PC-3 (cell line): ENCODE data around the gene LCN6. TPM values are rescaled to one million over a fixed set of nuclear protein-coding genes. Genes with fewer than 3 reads are reported as not detected.

Experiments
- ATAC-seq: fragments of 200-7000 bp; cut with Tn5 transposase; 2 replicates; pipeline ENCODE4 v1.9.1; 2020; ENCODE audit warnings: mild to moderate bottlenecking, moderate library complexity
- BruUV-seq: library from RNA; stranded (reverse); fragments of 400-500 nt; replicated peaks from 2 replicates; lab custom pipeline; 2021; lab: Mats Ljungman, UMichigan
- CTCF ChIA-PET: fragments of 300-600 bp; sonication (Branson Sonifier 250); formaldehyde crosslinking; loops from one replicate; lab custom pipeline; 2022; ENCODE audit warnings: antibody characterized with exemption; lab: Charles Lee
- POLR2A ChIA-PET: fragments of 300-600 bp; sonication (Branson Sonifier 250); formaldehyde crosslinking; loops from one replicate; lab custom pipeline; 2022; ENCODE audit warnings: antibody characterized with exemption; ENCODE audit not compliant: unreplicated experiment; lab: Charles Lee
- DNase-seq: peaks from one replicate; pipeline ENCODE4 v3.0.0-alpha.2; 2015
- H2AFZ ChIP-seq: fragments of 300-600 bp; sonication (generic); 2 replicates; pipeline ENCODE4 v1.6.0; 2016; ENCODE audit warnings: antibody characterized with exemption, low read length
- H3F3A ChIP-seq: fragments of 300-600 bp; sonication (generic); one replicate; pipeline ENCODE4 v1.6.0; 2017; ENCODE audit warnings: antibody characterized with exemption, low read length, control low read depth, mild to moderate bottlenecking; ENCODE audit not compliant: unreplicated experiment
- H3K27ac ChIP-seq: fragments of 300-600 bp; sonication (generic); 2 replicates; pipeline ENCODE4 v1.5.1; 2016; ENCODE audit warnings: mild to moderate bottlenecking, low read length
- H3K27me3 ChIP-seq: fragments of 300-600 bp; sonication (generic); 2 replicates; pipeline ENCODE4 v1.6.1; 2016; ENCODE audit warnings: low read length, mixed read lengths
- H3K36me3 ChIP-seq: fragments of 300-600 bp; sonication (generic); 2 replicates; pipeline ENCODE4 v1.6.1; 2016; ENCODE audit warnings: low read depth, mixed run types, low read length, mixed read lengths
- H3K4me1 ChIP-seq: fragments of 300-600 bp; sonication (generic); 2 replicates; pipeline ENCODE4 v1.5.1; 2016; ENCODE audit warnings: low read length; ENCODE audit not compliant: insufficient read depth
- H3K4me2 ChIP-seq: fragments of 300-600 bp; sonication (generic); 2 replicates; pipeline ENCODE4 v1.6.0; 2016; ENCODE audit warnings: low read length
- H3K4me3 ChIP-seq: fragments of 300-600 bp; sonication (generic); 2 replicates; pipeline ENCODE4 v1.5.1; 2016; ENCODE audit warnings: mild to moderate bottlenecking, low read length, mixed read lengths
- H3K79me2 ChIP-seq: fragments of 300-600 bp; sonication (generic); 2 replicates; pipeline ENCODE4 v1.6.1; 2017; ENCODE audit warnings: low read length, mixed read lengths
- H3K9ac ChIP-seq: fragments of 300-600 bp; sonication (generic); 2 replicates; pipeline ENCODE4 v1.6.0; 2016; ENCODE audit warnings: mild to moderate bottlenecking, low read length
- H3K9me2 ChIP-seq: fragments of 300-600 bp; sonication (generic); replicated peaks from 2 replicates; pipeline ENCODE4 v1.6.1; 2016; ENCODE audit warnings: mixed run types, low read length, mixed read lengths
- H3K9me3 ChIP-seq: fragments of 300-600 bp; sonication (generic); 2 replicates; pipeline ENCODE4 v1.6.1; 2016; ENCODE audit warnings: low read length, mixed read lengths
- H4K20me1 ChIP-seq: fragments of 300-600 bp; sonication (generic); 2 replicates; pipeline ENCODE4 v1.6.1; 2016; ENCODE audit warnings: low read length, mixed read lengths
- EZH2 ChIP-seq: fragments of 300-600 bp; sonication (generic); IDR thresholded peaks from one replicate; pipeline ENCODE4 v1.6.1; 2017; ENCODE audit warnings: antibody characterized with exemption, mild to moderate bottlenecking, low read length; ENCODE audit not compliant: unreplicated experiment
- EZH2phosphoT487 ChIP-seq: fragments of 300-600 bp; sonication (generic); IDR thresholded peaks from 2 replicates; pipeline ENCODE4 v1.6.1; 2018; ENCODE audit warnings: mild to moderate bottlenecking, antibody characterized with exemption, low read length, borderline replicate concordance
- intact Hi-C: fragments of 100-400 bp; cut with micrococcal nuclease; formaldehyde crosslinking; loops from 2 replicates; pipeline ENCODE4 v1.9.0; 2023
- total RNA-seq: library from RNA; depleted of rRNA; stranded (reverse); fragments of >200 nt; gene quantifications from 2 replicates; pipeline ENCODE4 v1.2.3, GENCODE V29; 2014
- TF ChIP-seq, protein P1 (sequence below): fragments of 300-600 bp; sonication (generic); conservative IDR thresholded peaks from 2 replicates; pipeline ENCODE4 v1.5.1; 2017; ENCODE audit warnings: antibody characterized with exemption, low read depth, mild to moderate bottlenecking, low read length

Gene LCN6
- total RNA-seq, 1 experiment from 2014 or later = not detected

DNA sequence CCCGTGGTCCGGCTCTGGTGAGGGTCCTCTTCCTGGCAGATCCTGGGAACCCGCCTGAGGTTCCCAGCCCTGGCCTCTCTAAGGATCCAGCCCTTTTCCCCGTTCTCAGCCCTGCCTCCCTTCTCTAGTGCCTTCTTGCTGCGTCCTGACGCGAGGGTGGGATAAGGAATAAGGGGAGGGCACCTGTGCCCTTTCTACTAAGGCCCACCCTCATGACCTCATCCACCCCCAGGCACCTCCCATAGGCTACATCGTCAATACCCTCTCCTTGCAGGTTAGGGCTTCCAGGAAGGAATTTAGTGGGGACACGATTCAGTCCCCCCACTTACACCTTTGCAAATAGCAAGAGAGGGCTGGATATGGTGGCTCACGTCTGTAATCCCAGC, 46.7 kb downstream of the LCN6 start:
- H3K4me3 ChIP-seq = no peak overlapping the region
- no peaks in the 10 kb centered on the region for H3K36me3 ChIP-seq
- ChIA-PET CTCF (no interaction called here), POLR2A (no interaction called here)
- H4K20me1 ChIP-seq = no peaks in the 10 kb centered on the region
- H3K27me3 ChIP-seq = no peaks in the 10 kb centered on the region
- H3K27ac ChIP-seq = no peak overlapping the region
- TF ChIP-seq, protein P1, sequence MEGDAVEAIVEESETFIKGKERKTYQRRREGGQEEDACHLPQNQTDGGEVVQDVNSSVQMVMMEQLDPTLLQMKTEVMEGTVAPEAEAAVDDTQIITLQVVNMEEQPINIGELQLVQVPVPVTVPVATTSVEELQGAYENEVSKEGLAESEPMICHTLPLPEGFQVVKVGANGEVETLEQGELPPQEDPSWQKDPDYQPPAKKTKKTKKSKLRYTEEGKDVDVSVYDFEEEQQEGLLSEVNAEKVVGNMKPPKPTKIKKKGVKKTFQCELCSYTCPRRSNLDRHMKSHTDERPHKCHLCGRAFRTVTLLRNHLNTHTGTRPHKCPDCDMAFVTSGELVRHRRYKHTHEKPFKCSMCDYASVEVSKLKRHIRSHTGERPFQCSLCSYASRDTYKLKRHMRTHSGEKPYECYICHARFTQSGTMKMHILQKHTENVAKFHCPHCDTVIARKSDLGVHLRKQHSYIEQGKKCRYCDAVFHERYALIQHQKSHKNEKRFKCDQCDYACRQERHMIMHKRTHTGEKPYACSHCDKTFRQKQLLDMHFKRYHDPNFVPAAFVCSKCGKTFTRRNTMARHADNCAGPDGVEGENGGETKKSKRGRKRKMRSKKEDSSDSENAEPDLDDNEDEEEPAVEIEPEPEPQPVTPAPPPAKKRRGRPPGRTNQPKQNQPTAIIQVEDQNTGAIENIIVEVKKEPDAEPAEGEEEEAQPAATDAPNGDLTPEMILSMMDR = no peak
- TF ChIP-seq EZH2phosphoT487 (no peak), EZH2 (no peak)
- DNase-seq (no peak), ATAC-seq (no peak)
- no peaks in the 10 kb centered on the region for H3K79me2 ChIP-seq
- H2AFZ ChIP-seq = no peak overlapping the region
- no peaks in the 10 kb centered on the region for H3K4me1 ChIP-seq
- H3K4me2 ChIP-seq = no peak overlapping the region
- no peak overlapping the region for H3K9ac ChIP-seq
- no peaks in the 10 kb centered on the region for H3F3A ChIP-seq
- intact Hi-C loops = no loop called here
- H3K9me2 ChIP-seq = no peaks in the 10 kb centered on the region
- no TSS peak for BruUV-seq
- H3K9me3 ChIP-seq = no peaks in the 10 kb centered on the region

DNA sequence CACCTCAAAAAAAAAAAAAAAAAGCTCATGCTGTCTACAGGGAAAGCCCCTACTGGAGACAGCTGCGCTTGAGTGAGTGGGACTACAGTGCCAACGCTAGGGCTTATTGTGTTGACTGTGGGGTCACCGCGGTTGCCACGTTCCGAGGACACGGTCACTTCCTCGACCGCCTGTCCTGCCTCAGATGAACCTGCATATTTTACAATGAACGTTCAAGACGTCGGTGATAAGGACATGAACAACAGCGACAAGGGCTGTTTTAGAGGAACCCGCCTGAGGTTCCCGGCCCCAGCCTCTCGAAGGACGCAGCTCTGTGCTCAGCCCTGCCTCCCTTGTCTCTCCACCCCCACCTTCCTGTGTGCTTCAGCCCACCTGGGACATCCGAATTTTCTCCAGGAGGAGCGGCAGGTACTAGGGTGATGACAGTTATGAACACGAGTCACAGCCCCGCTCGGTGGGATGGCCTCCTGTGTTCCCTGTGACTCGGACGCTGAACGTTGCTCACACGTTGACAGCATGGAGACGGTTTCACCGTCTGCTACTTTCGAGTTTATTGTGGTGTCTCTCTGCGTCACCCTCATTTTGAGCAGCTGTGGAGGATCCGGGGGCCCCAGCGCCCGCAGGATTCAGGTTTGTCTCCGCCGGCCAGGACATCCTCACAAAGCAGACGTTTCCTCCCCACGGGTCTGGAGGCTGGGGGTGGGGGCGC, 47.2 kb downstream of the LCN6 start:
- no peak overlapping the region for H3K9ac ChIP-seq
- no peak overlapping the region for H3K27ac ChIP-seq
- H3K27me3 ChIP-seq = no peaks in the 10 kb centered on the region
- DNase-seq (no peak), ATAC-seq (no peak)
- no peak overlapping the region for H2AFZ ChIP-seq
- no peaks in the 10 kb centered on the region for H3F3A ChIP-seq
- no peak for TF ChIP-seq EZH2
- TF ChIP-seq, protein P1 = no peak
- TF ChIP-seq EZH2phosphoT487 = no peak
- no peaks in the 10 kb centered on the region for H3K9me2 ChIP-seq
- H3K36me3 ChIP-seq = no peaks in the 10 kb centered on the region
- no peaks in the 10 kb centered on the region for H3K79me2 ChIP-seq
- peaks cover under 1% of the 10 kb centered on the region; the same call in 1 of the 2 replicates for H3K4me1 ChIP-seq
- H4K20me1 ChIP-seq = no peaks in the 10 kb centered on the region
- H3K9me3 ChIP-seq = no peaks in the 10 kb centered on the region
- ChIA-PET POLR2A (no interaction called here), CTCF (no interaction called here)
- H3K4me3 ChIP-seq = no peak overlapping the region
- intact Hi-C loops = no loop called here
- BruUV-seq = no TSS peak
- no peak overlapping the region for H3K4me2 ChIP-seq

DNA sequence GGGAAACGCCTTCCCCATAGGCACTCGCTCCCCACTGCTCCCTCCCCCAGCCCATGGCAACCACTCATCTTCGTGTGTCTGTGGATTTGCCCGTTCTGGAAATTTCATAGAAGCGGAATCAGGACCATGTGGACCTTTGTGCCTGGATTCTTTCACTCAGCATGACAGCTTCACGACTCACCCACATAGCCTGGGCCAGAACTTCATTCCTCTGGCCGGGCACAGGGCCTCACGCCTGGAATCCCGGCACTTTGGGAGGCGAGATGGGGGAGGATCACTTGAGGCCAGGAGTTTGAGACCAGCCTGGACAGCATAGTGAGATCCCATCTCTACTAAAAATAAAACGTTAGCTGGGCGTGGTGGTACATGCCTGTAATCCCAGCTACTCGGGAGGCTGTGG, 48.0 kb downstream of the LCN6 start:
- no peak for ATAC-seq
- H3K4me3 ChIP-seq = no peak overlapping the region
- no peak overlapping the region for H3K4me2 ChIP-seq
- H3F3A ChIP-seq = no peaks in the 10 kb centered on the region
- no peak overlapping the region for H3K9ac ChIP-seq
- no peaks in the 10 kb centered on the region for H3K79me2 ChIP-seq
- ChIA-PET CTCF (no interaction called here), POLR2A (no interaction called here)
- peaks cover 9% of the 10 kb centered on the region for H3K4me1 ChIP-seq
- H4K20me1 ChIP-seq = no peaks in the 10 kb centered on the region
- no TSS peak for BruUV-seq
- H3K9me3 ChIP-seq = no peaks in the 10 kb centered on the region
- peak; percentile 39 for DNase-seq
- H3K27ac ChIP-seq = no peak overlapping the region
- no peak overlapping the region for H2AFZ ChIP-seq
- H3K9me2 ChIP-seq = no peaks in the 10 kb centered on the region
- no peaks in the 10 kb centered on the region for H3K36me3 ChIP-seq
- intact Hi-C loops = no loop called here
- H3K27me3 ChIP-seq = no peaks in the 10 kb centered on the region
- TF ChIP-seq, protein P1 = no peak
- no peak for TF ChIP-seq EZH2
- TF ChIP-seq EZH2phosphoT487 = no peak
